CD8-positive, alpha-beta memory T cell (primary cell): ENCODE measurements around the gene STARD13. TPM values are rescaled to one million over a fixed set of nuclear protein-coding genes. Genes with fewer than 3 reads are reported as not detected.

ENCODE experiments used
- CTCF ChIA-PET: fragments of 350-600 bp; sonication (Branson Sonifier 250); formaldehyde crosslinking; loops from one replicate; lab custom pipeline; 2021; ENCODE audit warnings: antibody characterized with exemption; lab: Charles Lee
- POLR2A ChIA-PET: fragments of 350-600 bp; sonication (Branson Sonifier 250); formaldehyde crosslinking; loops from one replicate; lab custom pipeline; 2021; ENCODE audit warnings: antibody characterized with exemption; lab: Charles Lee
- DNase-seq, 5 donors: peaks; one replicate each; pipeline versions ENCODE4 v3.0.0 to v3.0.0-alpha.2; 2020 to 2022; ENCODE audit warnings: mixed read lengths in 1 of 5
- H3K27ac ChIP-seq: one replicate; pipeline ENCODE4 v1.7.0; 2013; ENCODE audit warnings: low read depth, mild to moderate bottlenecking, low read length, moderate library complexity
- H3K27me3 ChIP-seq: 2 replicates; pipeline ENCODE4 v1.7.0; 2013; ENCODE audit warnings: low read length, mild to moderate bottlenecking; ENCODE audit not compliant: insufficient read depth, poor library complexity, severe bottlenecking
- H3K36me3 ChIP-seq: 2 replicates; pipeline ENCODE4 v1.7.0; 2013; ENCODE audit warnings: mild to moderate bottlenecking, low read length, moderate library complexity; ENCODE audit not compliant: insufficient read depth
- H3K4me1 ChIP-seq: 2 replicates; pipeline ENCODE4 v1.7.0; 2013; ENCODE audit warnings: mild to moderate bottlenecking, low read length, moderate library complexity; ENCODE audit not compliant: insufficient read depth
- H3K4me3 ChIP-seq: 2 replicates; pipeline ENCODE4 v1.7.0; 2013; ENCODE audit warnings: mild to moderate bottlenecking, low read length
- H3K9me3 ChIP-seq: 2 replicates; pipeline ENCODE4 v1.7.0; 2013; ENCODE audit warnings: mild to moderate bottlenecking, low read length
- H3K27ac Mint-ChIP-seq, 8 donors: one replicate each; pipeline ENCODE4 v1.8.0; 2020 to 2021; ENCODE audit warnings: mixed read lengths in 8 of 8, mild to moderate bottlenecking in 6 of 8, inconsistent platforms in 3 of 8, moderate library complexity in 3 of 8
- H3K27me3 Mint-ChIP-seq, 2 donors: one replicate each; pipeline ENCODE4 v1.8.0; 2020 to 2021; ENCODE audit warnings: mixed read lengths in 2 of 2, mild to moderate bottlenecking in 1 of 2, moderate library complexity in 1 of 2
- H3K36me3 Mint-ChIP-seq, 3 donors: one replicate each; pipeline ENCODE4 v1.8.0; 2020 to 2021; ENCODE audit warnings: mixed read lengths in 3 of 3, inconsistent platforms in 1 of 3, mild to moderate bottlenecking in 1 of 3
- H3K4me1 Mint-ChIP-seq, 3 donors: one replicate each; pipeline ENCODE4 v1.8.0; 2020 to 2021; ENCODE audit warnings: mixed read lengths in 3 of 3, inconsistent platforms in 1 of 3, mild to moderate bottlenecking in 1 of 3
- H3K4me3 Mint-ChIP-seq, 7 donors: one replicate each; pipeline ENCODE4 v1.8.0; 2020 to 2021; ENCODE audit warnings: mixed read lengths in 7 of 7, mild to moderate bottlenecking in 6 of 7, moderate library complexity in 4 of 7, inconsistent platforms in 2 of 7
- H3K9me3 Mint-ChIP-seq, 5 donors: one replicate each; pipeline ENCODE4 v1.8.0; 2020 to 2022; ENCODE audit warnings: mixed read lengths in 5 of 5, mild to moderate bottlenecking in 3 of 5, moderate library complexity in 2 of 5, inconsistent platforms in 1 of 5
- polyA plus RNA-seq: library from polyadenylated mRNA; unstranded; fragments of 300-500 nt; fragmentation: Illumina TruSeq; gene quantifications from one replicate; pipeline ENCODE4 v1.2.3, GENCODE V29; 2021
- total RNA-seq, 2 experiments: library from RNA; stranded (reverse); gene quantifications; one replicate each; pipeline ENCODE4 v1.2.3, GENCODE V29; 2021

Gene STARD13
- total and polyA plus RNA-seq, 3 experiments from 2014 or later, result 0.40 to 0.48 TPM; not detected in 1

DNA sequence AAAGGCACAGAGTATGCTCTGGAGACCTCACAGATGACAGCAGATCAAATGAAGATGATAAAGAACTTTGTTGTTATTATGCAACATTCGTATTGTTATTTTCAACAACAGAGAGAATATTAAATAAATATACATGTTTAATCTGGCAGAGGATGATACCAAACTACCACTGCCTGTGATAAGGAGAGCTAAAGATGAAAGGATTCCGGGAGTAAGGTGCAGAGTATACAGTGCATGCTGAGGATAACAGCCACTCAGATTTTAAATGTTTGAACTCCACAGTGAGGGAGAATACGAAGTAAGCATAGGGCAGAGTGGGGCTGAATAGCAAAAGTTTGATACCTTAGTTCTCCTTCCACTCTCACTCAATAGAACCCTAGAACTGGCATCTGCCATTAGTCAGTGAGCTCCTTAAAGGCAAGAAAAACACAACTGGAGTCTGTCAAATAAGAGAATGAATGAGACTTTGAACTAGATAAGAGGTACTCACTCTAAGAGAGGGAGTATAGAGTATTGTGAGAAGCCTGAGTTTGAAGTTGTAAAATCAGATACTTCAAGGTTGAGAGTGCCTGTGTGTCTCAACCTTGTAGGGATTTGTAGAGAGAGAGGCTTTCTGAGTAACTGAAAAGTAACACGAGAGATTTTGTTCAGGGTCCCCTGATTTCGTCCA, 78.5 kb downstream of the STARD13 start:
- no peaks in the 10 kb centered on the region for H3K27me3 ChIP-seq
- Mint-ChIP-seq H3K27ac (no peak overlapping the region), H3K4me1 (peaks cover 0 to 26% (median 22%) of the 10 kb centered on the region in 3 donors), H3K9me3 (no peaks in the 10 kb centered on the region), H3K27me3 (peaks cover 3 to 25% of the 10 kb centered on the region in 2 donors), H3K4me3 (no peak overlapping the region), H3K36me3 (no peaks in the 10 kb centered on the region)
- H3K4me1 ChIP-seq, result no peaks in the 10 kb centered on the region
- H3K9me3 ChIP-seq, result no peaks in the 10 kb centered on the region
- POLR2A ChIA-PET, result no interaction called here
- no peak overlapping the region for H3K4me3 ChIP-seq
- H3K36me3 ChIP-seq, result no peaks in the 10 kb centered on the region
- DNase-seq, result no peak
- CTCF ChIA-PET, result no interaction called here
- no peak overlapping the region for H3K27ac ChIP-seq

DNA sequence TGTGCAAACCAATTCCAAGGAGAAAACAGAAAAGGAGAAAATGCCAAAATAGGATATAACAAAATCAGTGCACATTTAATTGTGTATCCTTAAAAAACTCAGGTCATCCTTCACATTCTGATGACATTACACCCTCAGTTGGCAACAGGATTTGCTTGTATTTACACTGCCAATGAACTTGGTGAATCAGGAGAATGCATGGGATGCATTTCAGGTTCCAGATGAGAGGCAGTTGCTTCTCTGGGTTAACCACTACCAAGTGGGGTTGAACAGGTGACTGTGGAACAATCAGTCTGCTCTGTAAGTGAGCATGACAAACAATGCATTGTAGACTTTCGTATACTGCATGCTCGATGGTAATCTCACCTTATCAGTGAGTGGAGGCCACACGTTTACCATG, 79.1 kb downstream of the STARD13 start:
- Histone ChIP-seq H3K36me3 (no peaks in the 10 kb centered on the region), H3K9me3 (no peaks in the 10 kb centered on the region), H3K27me3 (no peaks in the 10 kb centered on the region), H3K4me3 (no peak overlapping the region), H3K4me1 (no peaks in the 10 kb centered on the region), H3K27ac (no peak overlapping the region)
- CTCF ChIA-PET, result no interaction called here
- Mint-ChIP-seq H3K36me3 (no peaks in the 10 kb centered on the region), H3K27me3 (peaks cover 3 to 25% of the 10 kb centered on the region in 2 donors), H3K4me3 (no peak overlapping the region), H3K27ac (no peak overlapping the region), H3K4me1 (peaks cover 0 to 26% (median 22%) of the 10 kb centered on the region in 3 donors), H3K9me3 (no peaks in the 10 kb centered on the region)
- POLR2A ChIA-PET, result no interaction called here
- no peak for DNase-seq

DNA sequence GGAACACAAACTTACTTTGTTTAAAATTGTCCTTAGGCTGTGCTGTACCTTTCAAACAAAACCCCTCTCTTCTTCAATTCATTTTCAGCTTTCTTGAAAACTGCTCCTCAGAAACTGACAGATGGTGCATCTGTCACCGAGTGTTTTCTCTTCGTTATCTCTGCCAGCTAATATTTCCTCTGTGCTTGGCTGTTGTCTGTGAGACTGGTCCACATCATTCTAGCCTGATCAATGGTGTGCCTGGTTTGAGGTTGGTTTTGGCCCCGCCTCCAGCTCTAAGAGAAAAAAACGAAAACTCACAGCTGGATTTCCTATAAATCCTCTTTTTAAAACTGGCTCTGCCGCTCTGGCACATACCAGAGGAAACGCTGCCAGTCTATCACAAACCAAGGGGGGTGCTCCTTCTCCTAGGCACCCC, 79.7 kb downstream of the STARD13 start:
- DNase-seq, result no peak
- Histone ChIP-seq H3K36me3 (no peaks in the 10 kb centered on the region), H3K27me3 (no peaks in the 10 kb centered on the region), H3K27ac (no peak overlapping the region), H3K4me1 (no peaks in the 10 kb centered on the region), H3K4me3 (no peak overlapping the region), H3K9me3 (no peaks in the 10 kb centered on the region)
- Mint-ChIP-seq H3K4me1 (peaks cover 0 to 26% (median 22%) of the 10 kb centered on the region in 3 donors), H3K36me3 (no peaks in the 10 kb centered on the region), H3K9me3 (no peaks in the 10 kb centered on the region), H3K4me3 (peak overlapping the region in 1 of 7 donors; percentile 13), H3K27ac (peak overlapping the region in 1 of 8 donors; percentile 5), H3K27me3 (peaks cover 3 to 25% of the 10 kb centered on the region in 2 donors)
- CTCF ChIA-PET, result no interaction called here
- POLR2A ChIA-PET, result no interaction called here

DNA sequence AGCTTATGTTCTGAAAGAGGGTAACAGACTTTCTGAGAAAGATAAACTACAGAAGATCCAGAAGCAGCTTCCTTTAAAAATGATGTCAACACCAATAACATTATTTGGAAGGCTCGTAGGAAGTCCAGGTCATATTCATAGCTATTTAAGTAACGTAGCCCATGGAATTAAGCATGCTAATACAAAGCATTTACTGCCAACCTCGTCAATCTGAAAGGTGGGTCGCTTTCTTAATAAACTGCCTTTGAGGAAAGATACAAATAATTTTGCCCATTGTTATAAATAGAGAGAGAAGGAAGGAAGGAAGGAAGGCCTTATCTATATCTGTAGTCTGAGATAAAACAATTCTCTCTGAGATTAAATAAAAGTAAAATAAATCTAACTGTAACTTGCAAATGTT, 80.3 kb downstream of the STARD13 start:
- Histone ChIP-seq H3K27me3 (no peaks in the 10 kb centered on the region), H3K4me1 (no peaks in the 10 kb centered on the region), H3K4me3 (no peak overlapping the region), H3K36me3 (no peaks in the 10 kb centered on the region), H3K27ac (no peak overlapping the region), H3K9me3 (no peaks in the 10 kb centered on the region)
- Mint-ChIP-seq H3K9me3 (no peaks in the 10 kb centered on the region), H3K4me3 (no peak overlapping the region), H3K4me1 (peaks cover 0 to 26% (median 22%) of the 10 kb centered on the region in 3 donors), H3K27me3 (peaks cover 3 to 24% of the 10 kb centered on the region in 2 donors), H3K36me3 (no peaks in the 10 kb centered on the region), H3K27ac (no peak overlapping the region)
- POLR2A ChIA-PET, result no interaction called here
- CTCF ChIA-PET, result no interaction called here
- DNase-seq, result no peak

DNA sequence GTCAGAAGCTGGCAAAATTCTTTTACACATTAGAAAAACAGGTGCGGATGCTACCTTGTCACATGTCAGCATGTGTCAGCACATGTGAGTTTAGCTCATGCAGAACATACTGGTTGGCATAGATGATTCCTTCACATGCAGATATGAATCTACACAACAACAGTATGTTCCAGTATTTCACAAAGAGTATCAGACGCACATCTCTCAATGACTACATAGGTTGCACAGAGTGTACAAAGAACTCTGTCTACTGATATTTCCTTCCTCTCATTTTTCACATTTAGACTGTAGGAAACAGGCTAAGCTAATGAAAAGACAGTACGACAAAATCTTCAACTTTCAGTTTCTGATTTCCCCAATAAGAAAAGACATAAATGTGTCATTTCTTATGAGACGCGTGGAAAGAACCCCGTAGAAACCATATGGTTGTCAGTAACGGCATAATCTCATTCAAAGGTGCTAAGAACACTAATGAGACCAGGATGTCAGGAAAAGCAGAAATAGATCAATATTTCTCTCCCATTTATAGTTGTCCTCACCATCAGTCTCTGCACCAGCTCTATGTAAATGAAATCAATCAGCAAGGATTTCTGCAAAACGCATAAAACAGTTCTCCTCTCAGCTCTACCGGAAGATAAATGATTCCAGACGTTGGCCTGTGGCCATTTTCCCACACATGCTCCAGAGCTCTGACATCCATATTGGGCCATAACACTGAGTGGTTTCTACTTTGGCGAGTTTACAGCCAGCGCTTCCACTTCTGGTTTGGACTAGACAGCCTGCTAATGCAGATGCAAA, 81.2 kb downstream of the STARD13 start:
- CTCF ChIA-PET, result no interaction called here
- Histone ChIP-seq H3K27ac (no peak overlapping the region), H3K9me3 (no peaks in the 10 kb centered on the region), H3K36me3 (no peaks in the 10 kb centered on the region), H3K4me3 (no peak overlapping the region), H3K27me3 (no peaks in the 10 kb centered on the region), H3K4me1 (no peaks in the 10 kb centered on the region)
- Mint-ChIP-seq H3K4me3 (peak overlapping the region in 2 of 7 donors; percentile 8 to 20), H3K27ac (peak overlapping the region in 1 of 8 donors; percentile 5), H3K9me3 (no peaks in the 10 kb centered on the region), H3K27me3 (peaks cover 3 to 22% of the 10 kb centered on the region in 2 donors), H3K4me1 (peaks cover 0 to 26% (median 22%) of the 10 kb centered on the region in 3 donors), H3K36me3 (no peaks in the 10 kb centered on the region)
- no peak for DNase-seq
- POLR2A ChIA-PET, result no interaction called here

DNA sequence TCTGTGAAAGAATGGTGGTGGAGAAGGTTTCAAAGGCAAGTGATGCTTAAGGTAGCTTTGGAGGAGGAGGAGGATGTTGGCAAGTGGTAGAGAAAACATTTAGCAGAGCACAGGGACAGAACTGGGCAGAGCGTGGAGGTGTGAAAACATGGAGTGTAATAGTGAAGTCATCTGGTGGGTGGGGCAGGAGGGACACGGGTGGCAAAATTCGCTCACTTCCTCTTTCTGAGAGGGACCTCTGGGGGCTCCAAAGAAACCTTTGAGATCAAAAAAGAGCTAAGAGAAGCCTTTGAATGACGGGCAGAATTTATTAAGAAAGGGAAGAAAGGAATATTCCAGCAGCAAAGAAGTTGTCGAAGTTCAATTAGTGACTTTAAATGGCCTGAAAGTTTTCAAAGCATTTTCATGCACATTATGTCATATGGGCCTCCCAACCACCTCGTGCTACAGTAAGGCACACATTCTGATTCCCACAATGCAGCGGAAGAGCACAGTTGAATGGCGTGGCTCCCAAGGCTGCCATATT, 82.8 kb downstream of the STARD13 start:
- ChIA-PET CTCF (no interaction called here), POLR2A (no interaction called here)
- peak overlapping the region in 2 of 8 donors; percentile 17 to 34 for H3K27ac Mint-ChIP-seq
- H3K4me1 ChIP-seq, result no peaks in the 10 kb centered on the region
- H3K9me3 ChIP-seq, result no peaks in the 10 kb centered on the region
- peaks cover 3 to 18% of the 10 kb centered on the region in 2 donors for H3K27me3 Mint-ChIP-seq
- no peaks in the 10 kb centered on the region for H3K9me3 Mint-ChIP-seq
- H3K27ac ChIP-seq, result no peak overlapping the region
- no peak overlapping the region for H3K4me3 ChIP-seq
- no peak overlapping the region for H3K4me3 Mint-ChIP-seq
- no peaks in the 10 kb centered on the region for H3K27me3 ChIP-seq
- DNase-seq, result no peak
- H3K36me3 ChIP-seq, result no peaks in the 10 kb centered on the region
- H3K4me1 Mint-ChIP-seq, result peaks cover 0 to 26% (median 22%) of the 10 kb centered on the region in 3 donors
- H3K36me3 Mint-ChIP-seq, result no peaks in the 10 kb centered on the region

DNA sequence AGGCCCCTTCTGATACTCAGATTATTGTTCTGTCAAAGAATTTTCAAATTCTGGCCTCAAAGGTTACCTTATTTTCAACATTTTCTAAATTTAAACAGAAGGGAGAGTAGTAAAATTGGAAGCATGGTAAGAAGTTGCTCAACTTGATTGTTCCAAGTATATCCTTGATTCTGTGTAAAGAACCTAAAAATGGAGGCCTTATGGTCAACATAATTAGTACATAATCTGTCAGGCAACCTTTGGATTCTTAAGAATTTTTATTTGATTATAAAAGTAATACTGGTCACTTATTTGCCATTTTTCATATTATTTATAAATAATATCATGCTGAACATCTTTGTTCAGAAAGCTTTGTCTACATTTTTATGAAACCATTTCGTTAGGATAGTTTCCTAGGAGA, 83.9 kb downstream of the STARD13 start:
- H3K27ac Mint-ChIP-seq, result no peak overlapping the region
- POLR2A ChIA-PET, result no interaction called here
- CTCF ChIA-PET, result no interaction called here

DNA sequence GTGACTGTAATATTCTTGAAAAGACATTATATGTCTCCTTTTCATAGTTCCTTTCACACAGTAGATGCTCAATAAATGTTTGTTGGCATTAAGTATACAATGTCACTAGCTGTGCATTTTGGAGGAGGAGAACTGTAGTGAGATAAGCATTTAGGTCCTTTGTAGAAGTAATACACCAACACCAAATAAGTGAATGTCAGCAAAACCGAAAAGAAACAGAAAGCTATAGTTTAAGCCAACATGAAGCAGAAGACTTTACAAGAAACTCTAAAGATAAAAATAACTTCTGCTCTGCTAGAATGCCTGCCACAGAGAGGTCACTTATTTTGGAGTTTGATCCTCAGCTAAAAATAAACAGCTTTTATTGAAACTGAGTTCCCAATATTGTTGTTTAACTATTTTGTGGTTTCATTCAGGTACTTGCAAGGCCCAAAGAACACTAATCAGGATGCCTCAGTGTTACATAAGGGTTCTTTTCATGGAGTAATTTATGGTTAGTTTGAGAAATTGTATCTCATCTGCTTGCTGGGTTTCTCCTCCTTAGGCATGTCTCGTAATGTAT, 86.2 kb downstream of the STARD13 start:
- POLR2A ChIA-PET, result no interaction called here
- CTCF ChIA-PET, result no interaction called here
- H3K4me1 ChIP-seq, result no peaks in the 10 kb centered on the region

More for the DNA sequence above, 83.9 kb downstream of the STARD13 start:
- H3K36me3 ChIP-seq, result no peaks in the 10 kb centered on the region
- H3K9me3 ChIP-seq, result no peaks in the 10 kb centered on the region
- no peak overlapping the region for H3K4me3 Mint-ChIP-seq
- peaks cover 0 to 22% (median 21%) of the 10 kb centered on the region in 3 donors for H3K4me1 Mint-ChIP-seq
- DNase-seq, result no peak
- no peak overlapping the region for H3K27ac ChIP-seq
- H3K9me3 Mint-ChIP-seq, result no peaks in the 10 kb centered on the region
- no peak overlapping the region for H3K4me3 ChIP-seq
- H3K4me1 ChIP-seq, result no peaks in the 10 kb centered on the region
- H3K27me3 Mint-ChIP-seq, result peaks cover 0 to 13% of the 10 kb centered on the region in 2 donors
- no peaks in the 10 kb centered on the region for H3K27me3 ChIP-seq
- H3K36me3 Mint-ChIP-seq, result no peaks in the 10 kb centered on the region

More for the DNA sequence above, 86.2 kb downstream of the STARD13 start:
- no peak overlapping the region for H3K27ac Mint-ChIP-seq
- H3K4me3 Mint-ChIP-seq, result no peak overlapping the region
- Histone ChIP-seq H3K27me3 (no peaks in the 10 kb centered on the region), H3K9me3 (no peaks in the 10 kb centered on the region), H3K27ac (no peak overlapping the region), H3K4me3 (no peak overlapping the region), H3K36me3 (no peaks in the 10 kb centered on the region)
- no peaks in the 10 kb centered on the region for H3K36me3 Mint-ChIP-seq
- no peaks in the 10 kb centered on the region for H3K9me3 Mint-ChIP-seq
- peaks cover 0 to 8% (median 7%) of the 10 kb centered on the region in 3 donors for H3K4me1 Mint-ChIP-seq
- no peak for DNase-seq
- H3K27me3 Mint-ChIP-seq, result peaks cover 0 to 13% of the 10 kb centered on the region in 2 donors
